Bronchial epithelial cell (primary cell): ENCODE data around the gene ANKRD44. TPM values are rescaled to one million over a fixed set of nuclear protein-coding genes. Genes with fewer than 3 reads are reported as not detected.
"Not testable (repeated sequence)": the region's sequence is repeated elsewhere in the genome, so short reads cannot be mapped to it uniquely, and the experiment has no call there.

Source experiments
- DNase-seq: peaks from one replicate; pipeline ENCODE4 v3.0.0-alpha.2; 2010; ENCODE audit warnings: low read depth
- FAIRE-seq: peaks from 2 replicates; lab custom pipeline; 2011; peaks lifted over from hg19 to GRCh38; lab: Jason Lieb, UNC
- H3K27me3 ChIP-seq: 2 replicates; pipeline ENCODE4 v1.5.1; 2011; ENCODE audit warnings: low read length; ENCODE audit not compliant: control insufficient read depth, insufficient read depth
- H3K36me3 ChIP-seq: 2 replicates; pipeline ENCODE4 v1.5.1; 2011; ENCODE audit warnings: low read length; ENCODE audit not compliant: control insufficient read depth, insufficient read depth
- H3K4me3 ChIP-seq: 2 replicates; pipeline ENCODE4 v1.5.1; 2011; ENCODE audit warnings: mild to moderate bottlenecking, low read depth, low read length, control low read depth
- total RNA-seq: library from RNA; depleted of rRNA; stranded (reverse); fragments of >200 nt; gene quantifications from 2 replicates; pipeline ENCODE4 v1.2.1, GENCODE V29; 2014
- TF ChIP-seq, protein P1 (sequence below): IDR thresholded peaks from 2 replicates; pipeline ENCODE4 v1.5.1; 2011; ENCODE audit warnings: mild to moderate bottlenecking, moderate library complexity, low read length, control low read depth, inconsistent platforms; ENCODE audit not compliant: insufficient read depth, severe bottlenecking

Gene ANKRD44
- total RNA-seq, 1 donor from 2014 or later = 0.26 TPM

GRCh38 chr2:197297266-197297665, 13.3 kb downstream of the ANKRD44 start:
- DNase-seq = no peak
- Histone ChIP-seq H3K36me3 (no peaks in the 10 kb centered on the region), H3K4me3 (no peak overlapping the region), H3K27me3 (no peaks in the 10 kb centered on the region)
- TF ChIP-seq, protein P1, sequence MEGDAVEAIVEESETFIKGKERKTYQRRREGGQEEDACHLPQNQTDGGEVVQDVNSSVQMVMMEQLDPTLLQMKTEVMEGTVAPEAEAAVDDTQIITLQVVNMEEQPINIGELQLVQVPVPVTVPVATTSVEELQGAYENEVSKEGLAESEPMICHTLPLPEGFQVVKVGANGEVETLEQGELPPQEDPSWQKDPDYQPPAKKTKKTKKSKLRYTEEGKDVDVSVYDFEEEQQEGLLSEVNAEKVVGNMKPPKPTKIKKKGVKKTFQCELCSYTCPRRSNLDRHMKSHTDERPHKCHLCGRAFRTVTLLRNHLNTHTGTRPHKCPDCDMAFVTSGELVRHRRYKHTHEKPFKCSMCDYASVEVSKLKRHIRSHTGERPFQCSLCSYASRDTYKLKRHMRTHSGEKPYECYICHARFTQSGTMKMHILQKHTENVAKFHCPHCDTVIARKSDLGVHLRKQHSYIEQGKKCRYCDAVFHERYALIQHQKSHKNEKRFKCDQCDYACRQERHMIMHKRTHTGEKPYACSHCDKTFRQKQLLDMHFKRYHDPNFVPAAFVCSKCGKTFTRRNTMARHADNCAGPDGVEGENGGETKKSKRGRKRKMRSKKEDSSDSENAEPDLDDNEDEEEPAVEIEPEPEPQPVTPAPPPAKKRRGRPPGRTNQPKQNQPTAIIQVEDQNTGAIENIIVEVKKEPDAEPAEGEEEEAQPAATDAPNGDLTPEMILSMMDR = no peak
- no peak for FAIRE-seq

DNA sequence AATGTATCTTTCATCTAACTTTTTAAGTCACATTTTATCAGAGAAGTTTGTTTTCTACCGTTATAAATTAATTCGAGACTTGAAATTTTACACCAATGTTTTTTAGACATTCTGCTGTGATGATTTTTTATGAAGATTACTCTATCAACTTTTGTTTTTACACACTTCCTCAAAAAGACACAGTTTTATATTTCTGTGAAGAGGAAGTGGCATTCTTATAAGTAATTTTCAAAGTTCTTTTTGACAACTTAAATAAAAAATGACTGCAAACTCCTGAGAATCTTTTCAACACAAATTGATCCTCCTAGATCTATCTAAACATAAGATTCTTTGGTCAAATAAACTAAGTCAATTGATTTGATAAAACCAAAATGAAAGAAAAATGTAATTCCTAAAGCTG, 13.7 kb downstream of the ANKRD44 start:
- H3K27me3 ChIP-seq = no peaks in the 10 kb centered on the region
- DNase-seq = no peak
- H3K4me3 ChIP-seq = no peak overlapping the region
- no peak for FAIRE-seq
- H3K36me3 ChIP-seq = no peaks in the 10 kb centered on the region
- TF ChIP-seq, protein P1 = no peak

GRCh38 chr2:197294260-197294659, 16.3 kb downstream of the ANKRD44 start:
- Histone ChIP-seq H3K4me3 (no peak overlapping the region), H3K27me3 (no peaks in the 10 kb centered on the region), H3K36me3 (no peaks in the 10 kb centered on the region)
- TF ChIP-seq, protein P1 = no peak
- no peak for DNase-seq
- FAIRE-seq = no peak

DNA sequence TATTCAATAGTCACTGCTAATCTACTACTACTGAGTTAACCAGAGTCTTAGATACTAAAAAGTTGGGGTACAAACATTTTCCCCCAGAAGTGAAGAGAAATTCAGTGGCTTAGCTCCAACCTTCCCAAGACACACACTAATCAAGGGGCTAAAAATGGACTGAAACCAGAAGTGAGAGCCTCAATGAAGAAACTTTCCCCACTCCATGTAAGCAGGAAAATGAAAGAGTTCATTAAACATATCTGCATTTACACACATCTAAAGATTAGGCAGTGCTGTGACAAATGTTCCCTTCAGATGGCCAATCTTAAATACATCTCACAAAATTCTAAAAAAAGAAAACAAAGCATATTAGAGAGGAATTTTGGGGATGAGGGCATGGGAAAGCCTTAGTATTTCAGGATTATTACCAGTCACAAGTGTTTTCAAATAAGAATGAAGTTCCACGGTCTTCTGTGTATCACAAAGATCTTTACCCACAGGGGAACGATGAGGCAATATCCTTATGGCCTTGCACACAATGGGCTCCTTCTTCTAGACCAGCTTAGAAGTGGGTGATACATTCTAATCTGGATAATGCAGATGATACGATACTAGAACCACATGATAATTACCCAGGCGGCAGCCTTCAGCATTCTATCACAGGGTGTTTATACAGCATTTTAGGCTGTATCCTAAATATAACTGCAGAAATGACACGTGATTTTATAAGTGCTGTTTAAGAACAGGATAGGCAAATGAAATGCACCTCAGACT, 17.1 kb downstream of the ANKRD44 start:
- DNase-seq = no peak
- Histone ChIP-seq H3K27me3 (no peaks in the 10 kb centered on the region), H3K4me3 (no peak overlapping the region), H3K36me3 (no peaks in the 10 kb centered on the region)
- TF ChIP-seq, protein P1 = no peak
- no peak for FAIRE-seq

DNA sequence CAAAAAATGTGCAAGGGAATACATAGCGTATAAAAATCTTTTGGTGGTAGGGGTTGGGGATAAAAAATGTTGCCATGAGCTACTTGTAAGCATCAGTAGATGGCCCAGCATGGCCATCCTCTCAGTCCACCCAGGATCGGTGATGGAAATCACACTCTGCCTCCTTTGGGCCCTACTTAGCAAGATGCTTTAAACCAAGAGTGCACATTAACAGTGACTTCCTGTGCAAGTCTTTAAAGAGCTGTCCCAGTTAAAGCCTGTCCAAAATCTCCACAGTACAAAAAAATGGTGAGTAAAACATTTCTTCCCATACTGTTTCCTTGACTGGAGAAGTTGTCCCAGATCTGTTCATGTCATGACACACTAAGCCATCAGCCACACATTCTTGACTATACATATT, 18.0 kb downstream of the ANKRD44 start:
- no peak for DNase-seq
- TF ChIP-seq, protein P1 = no peak
- no peaks in the 10 kb centered on the region for H3K36me3 ChIP-seq
- H3K4me3 ChIP-seq = no peak overlapping the region
- no peak for FAIRE-seq
- no peaks in the 10 kb centered on the region for H3K27me3 ChIP-seq

GRCh38 chr2:197287596-197287932, 23.0 kb downstream of the ANKRD44 start:
- FAIRE-seq, H3K36me3 ChIP-seq, H3K4me3 ChIP-seq, H3K27me3 ChIP-seq, DNase-seq: not testable (repeated sequence)
